ENCODE measurements around the gene POLD2. TPM values are rescaled to one million over a fixed set of nuclear protein-coding genes. Genes with fewer than 3 reads are reported as not detected.

POLD2 gene
- total and polyA plus RNA-seq, 2 donors from 2014 or later = 60.0 to 119 TPM

DNA sequence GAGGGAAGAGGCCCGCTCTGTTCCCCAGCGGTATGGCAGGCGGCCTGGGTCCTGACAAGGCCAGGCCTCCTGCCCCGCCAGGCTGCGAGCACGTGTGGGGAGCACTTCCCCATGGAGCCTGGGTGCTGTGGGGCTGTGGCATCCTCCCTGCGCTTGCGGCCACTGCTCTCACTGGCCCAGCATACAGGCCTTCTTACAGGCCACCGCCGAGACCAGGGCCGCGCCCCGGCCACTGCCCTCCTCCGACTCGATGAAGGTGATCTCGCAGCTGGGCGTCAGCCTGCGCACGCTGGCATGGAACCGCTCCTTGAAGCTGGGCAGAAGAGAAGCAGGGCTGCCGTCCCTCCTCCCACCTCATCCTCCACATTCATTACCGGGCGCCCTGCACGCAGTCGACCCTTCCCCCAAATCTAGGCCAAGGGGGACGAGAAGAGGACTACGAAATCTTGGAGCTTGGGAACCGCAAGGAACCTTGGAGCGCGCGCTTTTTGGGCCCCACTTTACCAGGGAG is 21.7 kb upstream of the POLD2 start:
- no peaks in the 10 kb centered on the region for H3K36me3 ChIP-seq (ENCODE audit: control insufficient read depth in 2 of 3, insufficient read depth in 3 of 3, low read length in 3 of 3)
- H3K9me3 ChIP-seq (ENCODE audit: control insufficient read depth in 2 of 3, insufficient read depth in 1 of 3, low read length in 3 of 3) = no peaks in the 10 kb centered on the region
- TF ChIP-seq, protein P1, sequence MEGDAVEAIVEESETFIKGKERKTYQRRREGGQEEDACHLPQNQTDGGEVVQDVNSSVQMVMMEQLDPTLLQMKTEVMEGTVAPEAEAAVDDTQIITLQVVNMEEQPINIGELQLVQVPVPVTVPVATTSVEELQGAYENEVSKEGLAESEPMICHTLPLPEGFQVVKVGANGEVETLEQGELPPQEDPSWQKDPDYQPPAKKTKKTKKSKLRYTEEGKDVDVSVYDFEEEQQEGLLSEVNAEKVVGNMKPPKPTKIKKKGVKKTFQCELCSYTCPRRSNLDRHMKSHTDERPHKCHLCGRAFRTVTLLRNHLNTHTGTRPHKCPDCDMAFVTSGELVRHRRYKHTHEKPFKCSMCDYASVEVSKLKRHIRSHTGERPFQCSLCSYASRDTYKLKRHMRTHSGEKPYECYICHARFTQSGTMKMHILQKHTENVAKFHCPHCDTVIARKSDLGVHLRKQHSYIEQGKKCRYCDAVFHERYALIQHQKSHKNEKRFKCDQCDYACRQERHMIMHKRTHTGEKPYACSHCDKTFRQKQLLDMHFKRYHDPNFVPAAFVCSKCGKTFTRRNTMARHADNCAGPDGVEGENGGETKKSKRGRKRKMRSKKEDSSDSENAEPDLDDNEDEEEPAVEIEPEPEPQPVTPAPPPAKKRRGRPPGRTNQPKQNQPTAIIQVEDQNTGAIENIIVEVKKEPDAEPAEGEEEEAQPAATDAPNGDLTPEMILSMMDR (IDR thresholded peaks at IDR 0.05; ENCODE audit: borderline replicate concordance, extremely low read depth, insufficient read depth) = no peak
- peaks cover 0 to 4% (median 0%) of the 10 kb centered on the region in 3 donors for H3K4me1 ChIP-seq (ENCODE audit: control insufficient read depth in 2 of 3, insufficient read depth in 2 of 3, low read depth in 1 of 3, low read length in 3 of 3)
- FAIRE-seq (no peak), DNase-seq (peak in 1 of 5 donors; percentile 79)
- intact Hi-C loops (cut with DNase I) = no loop called here
- H3K9ac ChIP-seq (ENCODE audit: low read length in 3 of 3) = no peak overlapping the region
- H3K27me3 ChIP-seq (ENCODE audit: control insufficient read depth, insufficient read depth, low read length) = no peaks in the 10 kb centered on the region
- no peak overlapping the region for H3K27ac ChIP-seq (ENCODE audit: low read depth in 2 of 2, low read length in 2 of 2)
- H3K4me3 ChIP-seq (ENCODE audit: low read length in 3 of 3) = peak overlapping the region in 1 of 3 donors; percentile 47

DNA sequence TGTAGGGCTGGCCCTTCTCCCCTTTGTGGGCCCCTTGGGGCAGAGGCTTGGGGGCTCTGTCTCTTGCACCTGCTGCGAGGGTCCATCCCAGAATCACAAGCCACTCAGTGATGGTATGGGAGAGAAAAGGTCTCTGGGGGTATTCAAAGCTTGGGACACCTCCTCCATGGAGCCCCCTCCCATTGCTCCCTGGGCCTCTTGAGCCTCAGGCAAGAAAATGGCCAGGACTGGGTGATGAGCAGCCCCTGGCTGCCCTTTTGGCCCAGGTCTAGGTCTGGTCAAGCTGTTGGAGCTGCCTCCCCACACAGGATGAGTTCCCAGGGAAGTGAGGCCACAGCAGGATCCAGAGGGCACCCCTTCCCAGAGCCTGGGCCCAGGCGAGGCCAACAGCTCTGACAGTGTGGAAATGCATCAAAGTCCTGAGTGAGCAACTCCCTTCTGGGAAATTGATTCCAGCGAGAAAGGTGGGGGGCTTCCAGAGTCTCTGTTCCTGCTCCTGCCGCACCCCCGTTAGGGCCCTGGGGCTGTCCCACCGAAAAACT is 21.1 kb upstream of the POLD2 start:
- no peaks in the 10 kb centered on the region for H3K36me3 ChIP-seq (ENCODE audit: control insufficient read depth in 2 of 3, insufficient read depth in 3 of 3, low read length in 3 of 3)
- intact Hi-C loops (cut with DNase I) = no loop called here
- DNase-seq (peak in 1 of 5 donors; percentile 46), FAIRE-seq (no peak)
- no peak overlapping the region for H3K4me3 ChIP-seq (ENCODE audit: low read length in 3 of 3)
- no peak overlapping the region for H3K27ac ChIP-seq (ENCODE audit: low read depth in 2 of 2, low read length in 2 of 2)
- H3K9ac ChIP-seq (ENCODE audit: low read length in 3 of 3) = no peak overlapping the region
- no peaks in the 10 kb centered on the region for H3K27me3 ChIP-seq (ENCODE audit: control insufficient read depth, insufficient read depth, low read length)
- peaks cover 0 to 4% (median 0%) of the 10 kb centered on the region in 3 donors for H3K4me1 ChIP-seq (ENCODE audit: control insufficient read depth in 2 of 3, insufficient read depth in 2 of 3, low read depth in 1 of 3, low read length in 3 of 3)
- TF ChIP-seq, protein P1 (IDR thresholded peaks at IDR 0.05; ENCODE audit: borderline replicate concordance, extremely low read depth, insufficient read depth) = no peak
- no peaks in the 10 kb centered on the region for H3K9me3 ChIP-seq (ENCODE audit: control insufficient read depth in 2 of 3, insufficient read depth in 1 of 3, low read length in 3 of 3)

DNA sequence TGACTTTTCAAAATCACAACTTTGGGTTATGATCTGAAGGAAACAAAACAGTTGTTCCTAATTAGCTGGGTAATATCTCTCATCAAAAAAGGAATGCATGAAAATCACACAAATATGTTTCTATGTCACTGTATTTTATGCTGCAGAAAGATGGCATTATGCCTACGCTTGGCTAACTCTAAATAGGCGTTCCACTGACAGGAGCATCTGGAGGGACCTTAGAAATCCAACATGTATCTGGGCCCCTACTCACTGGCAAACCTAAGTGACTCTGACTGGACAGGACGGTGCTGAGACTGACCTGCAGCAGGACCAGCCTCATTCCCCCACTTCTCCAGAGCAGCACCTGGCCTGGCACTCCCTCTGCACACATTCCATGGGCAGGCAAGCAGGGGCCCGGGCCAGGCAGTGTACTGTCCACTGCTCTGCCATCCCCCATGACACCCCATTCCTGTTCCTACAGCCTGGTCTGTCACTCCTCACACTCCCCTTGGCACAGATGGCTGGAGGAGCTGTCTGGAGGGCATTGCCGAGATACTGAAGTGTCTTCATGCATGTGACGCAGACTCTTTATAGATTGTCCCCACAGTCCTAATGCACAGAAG is 20.4 kb upstream of the POLD2 start:
- TF ChIP-seq, protein P1 (IDR thresholded peaks at IDR 0.05; ENCODE audit: borderline replicate concordance, extremely low read depth, insufficient read depth) = no peak
- FAIRE-seq (no peak), DNase-seq (peak in 1 of 5 donors; percentile 30)
- Histone ChIP-seq H3K9ac (ENCODE audit: low read length in 3 of 3) (no peak overlapping the region), H3K27ac (ENCODE audit: low read depth in 2 of 2, low read length in 2 of 2) (no peak overlapping the region), H3K9me3 (ENCODE audit: control insufficient read depth in 2 of 3, insufficient read depth in 1 of 3, low read length in 3 of 3) (no peaks in the 10 kb centered on the region), H3K4me3 (ENCODE audit: low read length in 3 of 3) (no peak overlapping the region), H3K36me3 (ENCODE audit: control insufficient read depth in 2 of 3, insufficient read depth in 3 of 3, low read length in 3 of 3) (no peaks in the 10 kb centered on the region), H3K4me1 (ENCODE audit: control insufficient read depth in 2 of 3, insufficient read depth in 2 of 3, low read depth in 1 of 3, low read length in 3 of 3) (peaks cover 0 to 4% (median 0%) of the 10 kb centered on the region in 3 donors), H3K27me3 (ENCODE audit: control insufficient read depth, insufficient read depth, low read length) (no peaks in the 10 kb centered on the region)
- intact Hi-C loops (cut with DNase I) = no loop called here
